HG03439 (cell line): ENCODE data around the gene VAPA.
"Not testable (repeated sequence)": the region's sequence is repeated elsewhere in the genome, so short reads cannot be mapped to it uniquely, and the experiment has no call there.

ENCODE experiments used
- ATAC-seq: cut with Tn5 transposase; IDR thresholded peaks from one replicate; pipeline ENCODE4 v1.9.1; 2021; ENCODE audit warnings: mild to moderate bottlenecking, moderate library complexity; ENCODE audit not compliant: unreplicated experiment

VAPA gene

GRCh38 chr18:9885170-9886004 lies 28.4 kb upstream of the VAPA start, which contains the start of gene TXNDC2:
Gene TXNDC2, plus strand, starts transcription at chr18:9885973. Its CDS starts 708 bp downstream, at chr18:9886681.
- ATAC-seq, result no peak

GRCh38 chr18:9886005-9886348 lies 27.8 kb upstream of the VAPA start:
- ATAC-seq, result no peak

GRCh38 chr18:9887992-9888391 lies 25.8 kb upstream of the VAPA start:
- ATAC-seq, result no peak

GRCh38 chr18:9890196-9890595 lies 23.6 kb upstream of the VAPA start:
- no peak for ATAC-seq

- no peak for ATAC-seq
These were observed 22.9 kb upstream of the VAPA start for GRCh38 chr18:9890957-9891356.

- ATAC-seq, result not testable (repeated sequence)
These were observed 22.3 kb upstream of the VAPA start for GRCh38 chr18:9891515-9891914.

GRCh38 chr18:9894454-9895068 lies 19.3 kb upstream of the VAPA start:
- ATAC-seq, result no peak

GRCh38 chr18:9897129-9897528 lies 16.7 kb upstream of the VAPA start:
- ATAC-seq, result no peak

- ATAC-seq, result not testable (repeated sequence)
These were observed 16.0 kb upstream of the VAPA start for GRCh38 chr18:9897787-9898291.

GRCh38 chr18:9898792-9899549 lies 14.8 kb upstream of the VAPA start:
- ATAC-seq, result no peak

- ATAC-seq, result not testable (repeated sequence)
These were observed 14.3 kb upstream of the VAPA start for GRCh38 chr18:9899550-9899930.

GRCh38 chr18:9900699-9901098 lies 13.1 kb upstream of the VAPA start:
- ATAC-seq, result no peak

GRCh38 chr18:9901377-9901776 lies 12.4 kb upstream of the VAPA start:
- ATAC-seq, result no peak

GRCh38 chr18:9902264-9902663 lies 11.6 kb upstream of the VAPA start:
- ATAC-seq, result not testable (repeated sequence)

- ATAC-seq, result no peak
These were observed 11.0 kb upstream of the VAPA start for GRCh38 chr18:9902832-9903231.

GRCh38 chr18:9905401-9905922 lies 8.4 kb upstream of the VAPA start:
- no peak for ATAC-seq

GRCh38 chr18:9906481-9906880 lies 7.3 kb upstream of the VAPA start:
- ATAC-seq, result no peak

GRCh38 chr18:9907867-9908266 lies 5.9 kb upstream of the VAPA start:
- no peak for ATAC-seq

- no peak for ATAC-seq
These were observed 3.7 kb upstream of the VAPA start for GRCh38 chr18:9910071-9910470.

- ATAC-seq, result no peak
These were observed 3.2 kb upstream of the VAPA start for GRCh38 chr18:9910661-9911060.

GRCh38 chr18:9911226-9911625 lies 2.6 kb upstream of the VAPA start:
- ATAC-seq, result no peak
